ENCODE data around the gene SLC2A1. TPM values are rescaled to one million over a fixed set of nuclear protein-coding genes. Genes with fewer than 3 reads are reported as not detected.

Gene SLC2A1
- total and polyA plus RNA-seq, 9 of the 15 experiments (the other 6 are each of a cell fraction or from before 2014, with no cell fraction given) = 12.6 to 153 (median 48.0) TPM

DNA sequence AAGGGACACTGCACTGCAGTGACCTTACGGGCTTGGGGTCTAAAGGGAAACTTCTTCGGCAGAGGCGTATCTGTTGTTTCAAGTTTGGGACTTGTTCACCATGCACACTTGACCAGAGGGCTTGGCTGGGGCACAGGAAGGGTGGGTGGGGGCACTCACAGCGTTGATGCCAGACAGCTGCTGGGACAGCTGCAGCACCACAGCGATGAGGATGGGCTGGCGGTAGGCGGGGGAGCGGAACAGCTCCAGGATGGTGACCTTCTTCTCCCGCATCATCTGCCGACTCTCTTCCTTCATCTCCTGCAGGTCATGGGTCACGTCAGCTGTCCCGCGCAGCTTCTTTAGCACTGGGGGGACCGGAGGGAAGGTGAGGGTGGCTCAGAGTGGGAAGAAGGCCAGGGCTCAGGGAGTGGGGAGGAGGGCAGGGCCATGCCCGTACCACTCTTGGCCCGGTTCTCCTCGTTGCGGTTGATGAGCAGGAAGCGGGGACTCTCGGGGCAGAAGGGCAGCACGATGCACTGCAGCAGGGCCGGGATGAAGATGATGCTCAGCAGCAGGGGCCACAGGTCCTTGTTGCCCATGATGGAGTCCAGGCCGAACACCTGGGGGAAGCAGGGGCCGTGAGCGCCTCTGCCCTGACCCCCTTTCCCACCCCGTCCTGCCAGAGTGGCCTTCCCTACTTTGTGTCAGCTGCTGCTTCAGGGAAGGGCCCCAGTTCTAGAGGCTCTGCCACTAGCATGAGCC lies 29.1 kb downstream of the SLC2A1 start:
- Histone ChIP-seq H3K27me3 (ENCODE audit: control insufficient read depth in 2 of 2, insufficient read depth in 2 of 2, low read length in 2 of 2) (no peaks in the 10 kb centered on the region), H3K79me2 (ENCODE audit: control insufficient read depth, insufficient read depth, low read length) (peaks cover 44% of the 10 kb centered on the region), H3K4me1 (replicated peaks in 1 of 2; ENCODE audit: control insufficient read depth in 2 of 2, insufficient read depth in 2 of 2, low read length in 2 of 2) (peaks cover 56 to 75% of the 10 kb centered on the region in 2 experiments), H3K9ac (ENCODE audit: insufficient read depth in 1 of 2, low read depth in 2 of 2, low read length in 2 of 2) (no peak overlapping the region; a peak in 1 of 4 replicates), H3K9me1 (ENCODE audit: control insufficient read depth, insufficient read depth, low read length) (peaks cover 17% of the 10 kb centered on the region), H3K4me3 (no peak overlapping the region), H4K20me1 (replicated peaks; ENCODE audit: control insufficient read depth, insufficient read depth, low read length) (peaks cover 18% of the 10 kb centered on the region), H2AFZ (ENCODE audit: low read depth, low read length) (no peak overlapping the region), H3K9me3 (replicated peaks; ENCODE audit: control insufficient read depth, insufficient read depth, low read depth, low read length) (no peaks in the 10 kb centered on the region), H3K4me2 (ENCODE audit: insufficient read depth, low read length) (no peak overlapping the region), H3K36me3 (ENCODE audit: control insufficient read depth, insufficient read depth, low read length) (peaks cover 93% of the 10 kb centered on the region), H3K27ac (ENCODE audit: extremely low read depth, low read depth, low read length) (no peak overlapping the region)
- TF ChIP-seq KDM5B (IDR thresholded peaks at IDR 0.05; ENCODE audit: insufficient replicate concordance, low read depth, low read length) = no peak
- TF ChIP-seq NRF1 (conservative IDR thresholded peaks at IDR 0.05 in 1 of 2, IDR thresholded peaks at IDR 0.05 in 1 of 2) = no peak
- TF ChIP-seq NFE2 (IDR thresholded peaks at IDR 0.05; ENCODE audit: low read depth) = no peak
- TF ChIP-seq ZNF23 (CRISPR knock-in tag; IDR thresholded peaks at IDR 0.05) = no peak
- TF ChIP-seq, protein P1, sequence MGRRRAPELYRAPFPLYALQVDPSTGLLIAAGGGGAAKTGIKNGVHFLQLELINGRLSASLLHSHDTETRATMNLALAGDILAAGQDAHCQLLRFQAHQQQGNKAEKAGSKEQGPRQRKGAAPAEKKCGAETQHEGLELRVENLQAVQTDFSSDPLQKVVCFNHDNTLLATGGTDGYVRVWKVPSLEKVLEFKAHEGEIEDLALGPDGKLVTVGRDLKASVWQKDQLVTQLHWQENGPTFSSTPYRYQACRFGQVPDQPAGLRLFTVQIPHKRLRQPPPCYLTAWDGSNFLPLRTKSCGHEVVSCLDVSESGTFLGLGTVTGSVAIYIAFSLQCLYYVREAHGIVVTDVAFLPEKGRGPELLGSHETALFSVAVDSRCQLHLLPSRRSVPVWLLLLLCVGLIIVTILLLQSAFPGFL (CRISPR knock-in tag; IDR thresholded peaks at IDR 0.05) = no peak
- no peak for TF ChIP-seq ZNF316 (IDR thresholded peaks at IDR 0.05)
- no peak for TF ChIP-seq MECOM (CRISPR knock-in tag; IDR thresholded peaks at IDR 0.05)
- no peak for TF ChIP-seq ZNF830 (CRISPR knock-in tag; IDR thresholded peaks at IDR 0.05)
- no peak for TF ChIP-seq RBBP5 (IDR thresholded peaks at IDR 0.05; ENCODE audit: borderline replicate concordance, insufficient read depth, low read length, poor library complexity, severe bottlenecking)
- TF ChIP-seq ATF2 (CRISPR knock-in tag; IDR thresholded peaks at IDR 0.05) = no peak
- no peak for TF ChIP-seq SRSF9 (IDR thresholded peaks at IDR 0.05; ENCODE audit: borderline replicate concordance, low read depth, low read length)
- 96% methylated on average over 26 of the region's 26 CpGs for WGBS (ENCODE audit: insufficient coverage, low coverage, missing lambda C conversion rate)
- ATAC-seq = no peak
- peak in 2 of 4 experiments; percentile 4 to 15 for DNase-seq (ENCODE audit: extremely low read depth in 1 of 4, low spot score in 3 of 4)
- BruUV-seq (replicated peaks) = no TSS peak
- in situ Hi-C loops (cut with MboI) = no loop called here
- CTCF ChIA-PET (ENCODE audit: low intra/inter-chr PET ratio) = interaction anchor here (0.6 to 2.8 kb wide), 2 partner anchors 11 to 144 kb away, joined by 3 to 32 read pairs; no protein-coding TSS in a partner anchor
- no peak for FAIRE-seq
- intact Hi-C loops (cut with micrococcal nuclease) = loop anchor here (10.0 kb wide), 1 partner anchor 245 kb away; the partner anchor contains the start of gene YBX1
- POLR2A ChIA-PET = interaction anchor here (0.6 to 0.7 kb wide), 2 partner anchors 10 to 17 kb away, joined by 3 read pairs; no protein-coding TSS in a partner anchor
